ENCODE results near the gene KDM4C.
"Not testable (repeated sequence)": the region's sequence is repeated elsewhere in the genome, so short reads cannot be mapped to it uniquely, and the experiment has no call there.

Gene KDM4C

DNA sequence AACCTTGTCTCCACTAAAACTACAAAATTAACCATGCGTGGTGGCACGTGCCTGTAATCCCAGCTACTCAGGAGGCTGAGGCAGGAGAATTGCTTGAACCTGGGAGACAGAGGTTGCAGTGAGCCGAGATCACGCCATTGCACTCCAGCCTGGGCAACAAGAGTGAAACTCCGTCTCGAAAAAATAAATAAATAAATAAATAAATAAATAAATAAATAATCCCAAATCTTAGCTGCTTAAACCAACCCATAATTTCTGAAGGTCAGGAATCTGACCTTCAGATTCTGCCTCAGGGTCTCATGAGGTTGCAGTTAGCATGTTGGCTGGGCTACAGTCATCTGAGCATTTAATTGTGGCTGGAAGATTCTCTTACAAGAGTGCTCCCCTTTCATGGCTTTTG, 48.5 kb downstream of the KDM4C start:
- not testable (repeated sequence) for DNase-seq (ENCODE audit: low read depth in 2 of 2)

DNA sequence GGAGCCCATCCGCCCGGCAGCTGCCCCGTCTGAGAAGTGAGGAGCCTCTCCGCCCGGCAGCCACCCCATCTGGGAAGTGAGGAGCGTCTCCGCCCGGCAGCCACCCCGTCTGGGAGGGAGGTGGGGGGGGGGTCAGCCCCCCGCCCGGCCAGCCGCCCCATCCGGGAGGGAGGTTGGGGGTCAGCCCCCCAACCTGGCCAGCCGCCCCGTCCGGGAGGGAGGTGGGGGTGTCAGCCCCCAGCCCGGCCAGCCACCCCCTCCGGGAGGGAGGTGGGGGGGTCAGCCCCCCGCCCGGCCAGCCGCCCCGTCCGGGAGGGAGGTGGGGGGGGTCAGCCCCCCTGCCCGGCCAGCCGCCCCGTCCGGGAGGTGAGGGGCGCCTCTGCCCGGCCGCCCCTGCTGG, 49.9 kb downstream of the KDM4C start:
- DNase-seq (ENCODE audit: low read depth in 2 of 2): not testable (repeated sequence)

DNA sequence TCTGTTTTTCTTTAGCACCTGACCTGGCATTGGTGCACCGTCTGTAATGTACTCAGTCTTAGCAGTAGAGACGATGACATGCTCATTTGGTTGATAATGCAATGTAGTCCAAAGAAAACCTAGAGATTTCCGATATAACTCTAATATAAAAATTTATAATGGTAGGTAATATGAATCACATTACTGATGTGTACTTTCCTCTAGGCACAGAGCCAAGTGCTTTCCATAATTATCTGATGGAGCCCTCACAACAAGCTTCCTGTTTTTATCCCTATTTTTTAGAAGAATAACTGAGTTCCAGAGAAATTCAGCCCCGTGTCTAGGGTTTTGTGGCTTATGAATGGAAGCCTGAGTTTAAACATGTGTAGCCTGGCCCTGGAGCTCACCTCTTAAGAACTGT, 53.7 kb downstream of the KDM4C start:
- no peak for DNase-seq (ENCODE audit: low read depth in 2 of 2)

DNA sequence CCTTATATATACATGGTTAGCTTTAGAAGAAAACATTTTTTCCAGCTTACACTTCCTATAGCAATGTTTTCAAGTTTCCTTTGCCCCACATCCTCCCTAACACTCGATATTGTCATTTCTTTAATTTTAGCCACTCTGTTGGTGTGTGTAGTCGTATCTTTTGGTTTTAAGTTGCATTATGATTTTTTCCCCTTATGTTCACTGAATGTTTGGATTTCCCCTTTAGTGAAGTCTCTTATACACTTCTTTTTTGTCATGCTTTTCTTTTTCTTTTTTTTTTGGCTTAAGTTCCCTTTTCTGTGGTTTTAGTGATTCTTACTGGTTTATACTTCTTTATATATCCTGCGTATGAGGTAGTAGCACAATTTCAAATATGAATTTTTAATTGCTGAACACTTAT, 58.8 kb downstream of the KDM4C start:
- no peak for DNase-seq (ENCODE audit: low read depth in 2 of 2)

DNA sequence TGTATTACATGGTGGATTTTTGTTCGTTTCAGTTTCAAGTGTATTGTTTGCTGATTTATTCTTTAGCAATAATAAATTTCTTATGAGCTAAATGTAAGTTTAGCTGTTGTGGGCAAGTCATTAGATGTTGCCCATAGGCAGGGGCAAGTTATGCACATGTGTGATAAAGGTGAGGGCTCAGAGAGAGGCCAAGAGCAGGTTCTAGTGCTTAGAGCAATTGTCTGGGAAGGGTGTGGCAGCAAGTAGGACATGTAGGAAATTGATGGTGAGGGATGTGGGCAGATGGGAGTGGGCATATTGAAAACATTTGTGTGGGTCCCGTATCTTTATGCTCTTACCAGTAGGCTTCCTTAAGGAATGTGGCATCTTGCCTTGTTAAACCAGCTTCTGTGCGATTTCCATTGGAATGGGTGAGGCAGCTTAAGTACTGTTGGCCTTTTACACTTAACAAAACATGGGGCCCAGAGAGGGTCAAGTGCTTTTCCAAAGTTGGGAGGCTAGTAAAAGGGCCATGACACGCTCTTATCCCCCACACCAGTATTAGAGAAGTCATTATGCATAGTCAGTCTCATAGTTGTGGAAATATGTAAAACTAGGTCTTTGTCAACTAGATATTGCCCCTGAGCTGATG, 60.6 kb downstream of the KDM4C start:
- DNase-seq (ENCODE audit: low read depth in 2 of 2): no peak

DNA sequence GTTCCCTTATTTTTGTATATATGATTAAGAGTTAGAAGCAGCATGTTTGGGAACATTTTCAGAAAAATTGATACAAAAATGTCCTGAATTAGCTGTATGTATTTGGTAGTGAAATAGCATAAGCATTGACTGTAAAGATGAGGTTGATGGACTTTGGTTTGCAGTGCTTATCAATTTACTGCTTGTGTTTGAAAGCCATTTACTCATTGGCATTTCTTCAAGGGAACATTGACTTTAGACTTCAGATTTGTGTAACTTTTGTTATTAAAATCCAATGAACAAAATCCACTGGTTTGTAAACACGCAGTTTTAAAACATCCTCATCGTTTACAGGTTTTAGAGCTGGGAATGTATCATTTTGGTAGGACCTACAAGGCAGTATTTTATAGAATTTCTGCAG, 61.3 kb downstream of the KDM4C start:
- DNase-seq (ENCODE audit: low read depth in 2 of 2): no peak

DNA sequence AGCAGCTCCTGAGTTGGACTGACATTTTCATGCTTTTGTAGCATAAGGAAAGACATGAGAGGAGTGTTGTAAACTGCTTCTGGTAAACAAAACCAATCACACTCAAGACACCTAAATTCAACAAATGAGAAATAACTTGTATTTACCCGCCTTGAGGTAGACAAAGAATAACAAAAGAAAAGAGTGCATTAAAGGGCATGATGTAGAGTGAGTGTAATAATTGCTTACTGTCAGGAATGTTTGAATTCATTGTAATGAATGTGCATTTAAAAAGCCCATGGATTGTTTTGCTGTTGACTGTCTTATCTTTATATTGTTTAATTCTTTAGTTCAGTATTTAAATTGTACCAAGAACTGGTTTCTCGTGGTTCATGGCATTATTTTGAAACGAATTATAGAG, 61.8 kb downstream of the KDM4C start:
- DNase-seq (ENCODE audit: low read depth in 2 of 2): no peak

DNA sequence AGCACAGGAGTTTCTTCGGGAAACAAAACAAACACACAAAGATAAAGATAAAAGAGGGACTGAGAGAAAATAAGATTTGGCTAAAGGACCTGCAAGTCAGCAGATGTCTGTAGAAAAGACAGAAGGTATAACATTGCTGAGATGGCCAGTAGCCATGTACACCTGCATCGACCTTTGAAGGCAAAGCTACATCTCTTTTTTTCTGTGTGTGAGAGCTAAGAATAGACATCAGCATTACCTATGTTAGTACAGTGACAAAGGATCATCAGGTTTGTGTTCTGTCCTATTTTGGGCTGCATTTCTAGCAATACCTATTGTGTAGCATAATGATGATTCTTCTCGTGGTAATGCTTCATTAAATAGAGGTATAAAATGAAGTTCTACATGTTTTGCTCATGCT, 64.9 kb downstream of the KDM4C start:
- DNase-seq (ENCODE audit: low read depth in 2 of 2): no peak

DNA sequence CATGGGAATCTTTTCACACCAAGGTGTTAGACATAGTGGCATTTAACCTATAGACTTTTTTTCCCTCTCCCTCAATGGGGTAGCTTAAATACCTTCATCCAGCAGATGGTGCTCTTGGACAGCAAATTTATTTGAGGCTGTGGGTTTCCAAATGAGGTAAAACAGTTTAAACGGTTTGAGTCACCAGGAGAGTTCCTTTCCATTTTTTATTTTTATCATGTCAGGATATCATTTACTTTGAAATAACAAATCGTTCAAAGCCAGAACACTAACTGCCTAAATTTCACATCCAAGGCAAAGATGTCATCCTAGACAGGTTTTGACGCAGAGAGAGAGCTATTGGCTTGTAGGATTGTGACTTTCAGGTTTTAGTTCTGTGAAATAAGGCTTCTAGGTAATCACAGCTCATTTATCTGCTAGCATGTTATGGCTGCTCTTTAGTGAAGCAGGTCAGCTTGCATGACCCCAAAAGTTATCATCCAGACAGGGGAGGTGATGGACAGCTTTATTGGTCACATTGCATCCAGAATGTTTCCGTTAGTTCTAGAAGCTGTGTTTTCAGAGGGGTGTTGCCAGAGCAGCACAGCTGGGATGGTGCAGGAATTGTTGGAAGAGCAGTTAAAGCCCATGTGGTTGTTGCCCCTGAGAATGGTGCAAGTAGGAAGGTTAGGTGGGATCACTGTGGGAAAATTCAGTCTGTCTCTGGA, 69.8 kb downstream of the KDM4C start:
- no peak for DNase-seq (ENCODE audit: low read depth in 2 of 2)

DNA sequence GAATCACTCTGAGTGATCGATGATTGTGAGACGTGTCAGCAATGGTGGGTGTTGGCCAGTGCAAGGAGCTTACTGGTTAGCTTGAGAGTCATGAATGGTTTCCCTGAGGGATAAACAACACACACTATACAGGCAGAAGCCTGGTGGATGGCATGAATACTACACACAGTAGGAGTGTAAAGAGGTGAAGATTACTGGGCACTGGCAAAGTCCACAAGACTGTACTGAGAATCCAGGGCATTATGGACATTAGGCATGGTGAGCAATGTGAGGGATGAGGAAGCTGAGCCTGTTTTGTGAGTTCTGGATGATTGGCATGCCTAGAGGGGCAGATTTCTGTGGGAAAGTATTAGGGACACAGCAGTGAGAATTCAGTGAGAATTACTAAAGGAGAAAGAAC, 71.3 kb downstream of the KDM4C start:
- no peak for DNase-seq (ENCODE audit: low read depth in 2 of 2)

DNA sequence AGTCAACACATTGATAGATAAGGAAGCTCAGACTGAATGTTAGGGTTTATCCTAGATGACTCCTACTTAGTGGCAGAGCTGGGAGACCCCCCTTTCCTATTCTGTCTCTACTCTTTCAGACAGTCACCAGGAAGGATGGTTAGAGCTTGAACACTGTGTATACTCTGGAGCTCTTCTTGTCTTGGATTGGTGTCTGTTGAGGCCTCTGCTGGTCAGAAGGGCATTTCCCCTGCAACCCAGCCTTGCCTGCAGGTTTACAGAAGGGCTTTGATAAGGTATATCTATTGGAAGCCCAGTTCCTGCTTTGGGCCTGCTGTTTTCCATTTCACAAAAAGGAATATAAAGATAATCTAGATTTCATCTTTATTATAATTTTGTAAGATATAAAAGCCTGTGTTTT, 71.8 kb downstream of the KDM4C start:
- DNase-seq (ENCODE audit: low read depth in 2 of 2): no peak

DNA sequence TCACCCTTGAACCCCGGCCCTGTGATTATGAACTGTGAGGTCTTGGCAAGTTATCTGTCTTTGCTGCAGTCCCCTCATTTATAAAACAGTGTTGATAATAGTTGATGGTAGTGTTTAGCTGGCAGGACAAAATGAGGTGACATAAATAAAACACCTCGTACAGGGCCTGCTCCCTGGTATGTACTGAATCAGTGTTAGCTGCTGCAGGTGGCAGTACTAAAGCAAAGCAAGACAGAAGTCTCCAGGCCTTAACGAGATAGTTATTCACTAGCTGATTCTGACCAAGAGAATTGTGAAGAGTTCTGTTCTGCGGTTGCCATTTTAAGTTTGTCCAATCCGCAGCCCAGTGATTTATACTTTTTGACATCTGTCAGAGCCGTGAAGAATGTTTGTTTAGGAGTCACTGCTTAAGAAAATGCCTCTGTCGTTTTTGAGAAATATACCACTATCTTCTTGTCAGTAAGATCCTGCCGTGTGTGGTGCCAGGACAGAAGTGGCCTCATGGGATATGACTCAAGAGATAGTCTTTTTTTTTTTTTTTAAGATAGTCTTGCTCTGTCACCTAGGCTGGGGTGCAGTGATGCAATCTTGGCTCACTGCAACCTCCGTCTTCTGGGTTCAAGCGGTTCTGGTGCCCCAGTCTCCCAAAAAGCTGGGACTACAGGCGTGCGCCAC, 75.9 kb downstream of the KDM4C start:
- no peak for DNase-seq (ENCODE audit: low read depth in 2 of 2)

DNA sequence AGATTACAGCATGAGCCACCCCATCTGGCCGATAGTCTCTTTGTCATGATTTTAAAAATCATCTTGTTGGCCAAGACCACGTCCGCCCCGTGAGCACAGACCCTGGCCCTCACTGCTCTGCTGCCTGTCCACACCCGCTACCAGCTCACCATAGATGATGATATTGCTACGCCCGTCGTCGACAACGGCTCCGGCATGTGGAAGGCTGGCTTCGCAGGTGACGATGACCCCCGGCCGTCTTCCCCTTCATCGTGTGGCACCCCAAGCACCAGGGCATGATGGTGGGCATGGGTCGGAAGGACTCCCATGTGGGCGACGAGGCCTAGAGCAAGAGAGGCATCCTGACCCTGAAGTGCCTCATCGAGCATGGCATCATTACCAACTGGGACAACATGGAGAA, 76.5 kb downstream of the KDM4C start:
- DNase-seq (ENCODE audit: low read depth in 2 of 2): no peak

DNA sequence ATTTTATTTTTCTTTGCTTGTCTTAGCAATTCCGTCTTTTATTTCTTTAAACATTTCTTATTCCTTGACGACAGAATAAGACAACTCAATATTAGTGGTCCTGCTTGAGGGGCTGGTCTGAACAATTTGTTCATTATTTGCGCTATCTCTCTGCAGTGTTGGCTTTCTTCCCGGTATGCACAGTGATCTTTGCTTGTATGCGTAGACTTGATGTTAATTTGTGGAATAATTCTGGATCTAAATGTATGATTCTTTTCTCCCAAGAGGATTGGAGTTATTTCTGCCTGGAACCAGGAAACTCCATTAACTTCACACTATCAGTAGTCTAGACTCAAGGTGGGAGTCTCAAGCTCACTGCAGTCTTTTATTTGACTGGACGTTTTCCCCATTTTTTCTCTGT, 80.4 kb downstream of the KDM4C start:
- DNase-seq (ENCODE audit: low read depth in 2 of 2): no peak

DNA sequence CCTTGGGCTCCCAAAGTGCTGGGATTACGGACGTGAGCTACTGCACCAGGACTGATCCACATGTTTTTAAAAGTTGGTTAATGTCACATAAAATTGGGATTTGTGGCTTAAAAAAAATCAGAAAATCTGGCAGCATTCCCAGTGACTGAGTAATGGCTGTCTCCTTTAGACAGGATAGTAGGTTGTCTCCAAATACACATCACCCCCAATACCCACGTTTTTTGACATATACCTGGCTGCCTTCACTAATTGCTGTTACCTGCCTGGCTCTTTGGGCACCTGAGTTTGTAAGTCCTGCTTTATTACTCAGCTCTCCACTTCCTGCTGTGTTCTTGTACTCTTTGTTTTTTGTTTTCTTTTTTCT, 84.8 kb downstream of the KDM4C start:
- DNase-seq (ENCODE audit: low read depth in 2 of 2): no peak

DNA sequence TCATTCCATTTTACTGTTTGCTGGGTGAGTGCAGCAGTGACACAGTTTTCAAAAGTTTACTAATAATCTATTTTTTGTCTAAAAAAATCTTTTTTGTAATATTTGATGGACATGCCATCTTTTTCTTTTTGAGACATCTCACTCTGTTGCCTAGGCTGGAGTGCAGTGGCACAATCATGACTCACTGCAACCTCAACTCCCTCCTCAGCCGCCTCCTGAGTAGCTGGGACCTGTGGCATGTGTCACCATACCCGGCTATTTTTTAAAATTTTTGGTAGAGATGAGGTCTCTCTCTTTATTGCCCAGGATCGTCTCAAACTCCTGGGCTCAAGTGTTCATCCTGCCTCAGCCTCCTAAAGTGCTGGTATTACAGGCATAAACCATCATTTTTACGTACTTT, 86.0 kb downstream of the KDM4C start:
- DNase-seq (ENCODE audit: low read depth in 2 of 2): no peak

DNA sequence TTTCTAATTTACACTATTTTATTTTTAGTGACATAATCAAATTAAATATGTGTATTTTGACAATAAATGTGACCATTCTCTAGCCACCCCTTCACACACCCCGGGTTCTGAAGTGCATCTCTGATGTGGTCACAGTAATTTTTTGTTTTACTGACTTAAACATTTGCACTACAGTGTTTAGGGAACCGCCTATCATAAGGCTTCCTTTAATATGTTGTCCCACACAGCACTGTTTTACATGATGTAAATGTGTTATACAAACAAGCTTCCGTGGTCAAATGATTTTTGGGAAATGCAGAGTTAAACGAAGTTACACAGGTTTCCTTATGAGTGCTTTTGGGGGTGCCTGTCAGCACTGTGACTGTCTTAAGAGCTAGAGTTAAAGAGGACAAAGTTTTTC, 86.5 kb downstream of the KDM4C start:
- no peak for DNase-seq (ENCODE audit: low read depth in 2 of 2)

DNA sequence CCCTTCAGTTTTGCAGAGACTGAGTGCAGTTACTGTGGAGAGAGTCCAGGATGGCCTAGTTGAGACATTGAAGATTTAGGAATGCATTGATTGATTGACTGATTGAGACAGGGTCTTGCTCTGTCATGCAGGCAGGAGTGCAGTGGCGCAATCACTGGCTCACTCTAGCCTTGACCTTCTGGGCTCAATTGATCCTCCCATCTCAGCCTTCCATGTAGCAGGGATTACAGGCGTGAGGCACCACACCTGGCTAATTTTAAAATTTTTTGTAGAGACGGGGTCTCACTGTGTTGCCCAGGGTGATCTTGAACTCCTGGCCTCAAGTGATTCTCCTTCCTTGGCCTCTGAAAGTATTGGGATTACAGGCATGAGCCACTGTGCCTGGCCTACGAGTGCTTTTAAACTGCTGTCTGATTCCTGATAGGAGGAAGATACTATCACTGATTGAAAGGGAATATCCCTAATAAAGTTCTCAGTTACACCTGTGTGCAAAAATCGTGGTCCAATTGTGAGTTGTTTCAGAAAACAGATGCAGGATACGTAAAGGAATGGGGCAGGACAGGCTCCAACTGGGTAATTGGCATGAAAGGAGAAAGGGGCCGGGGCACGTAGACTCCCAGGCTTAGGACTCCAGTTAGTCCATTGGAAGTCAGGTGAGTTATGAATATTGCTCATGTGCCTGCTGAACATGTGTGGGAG, 87.5 kb downstream of the KDM4C start:
- DNase-seq (ENCODE audit: low read depth in 2 of 2): no peak

DNA sequence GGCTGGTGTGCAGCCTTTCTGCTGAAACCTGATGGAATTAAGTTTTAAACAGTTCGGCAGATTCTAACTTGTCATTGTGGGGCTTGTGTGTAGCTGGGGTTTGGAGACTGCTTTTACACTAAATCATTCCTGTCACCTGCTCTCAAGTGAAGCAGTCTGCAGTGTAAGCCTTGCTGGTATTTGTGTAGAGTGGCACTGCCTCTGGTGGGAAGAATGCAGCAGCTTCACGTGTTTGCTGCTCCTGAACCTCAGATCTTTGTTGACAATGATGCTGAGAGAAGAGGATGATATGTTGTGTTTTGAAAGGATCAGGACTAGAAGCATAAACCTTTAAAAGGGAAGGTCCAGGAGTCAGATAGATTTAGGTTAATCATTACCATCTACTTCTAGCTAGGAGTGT, 88.1 kb downstream of the KDM4C start:
- DNase-seq (ENCODE audit: low read depth in 2 of 2): no peak

DNA sequence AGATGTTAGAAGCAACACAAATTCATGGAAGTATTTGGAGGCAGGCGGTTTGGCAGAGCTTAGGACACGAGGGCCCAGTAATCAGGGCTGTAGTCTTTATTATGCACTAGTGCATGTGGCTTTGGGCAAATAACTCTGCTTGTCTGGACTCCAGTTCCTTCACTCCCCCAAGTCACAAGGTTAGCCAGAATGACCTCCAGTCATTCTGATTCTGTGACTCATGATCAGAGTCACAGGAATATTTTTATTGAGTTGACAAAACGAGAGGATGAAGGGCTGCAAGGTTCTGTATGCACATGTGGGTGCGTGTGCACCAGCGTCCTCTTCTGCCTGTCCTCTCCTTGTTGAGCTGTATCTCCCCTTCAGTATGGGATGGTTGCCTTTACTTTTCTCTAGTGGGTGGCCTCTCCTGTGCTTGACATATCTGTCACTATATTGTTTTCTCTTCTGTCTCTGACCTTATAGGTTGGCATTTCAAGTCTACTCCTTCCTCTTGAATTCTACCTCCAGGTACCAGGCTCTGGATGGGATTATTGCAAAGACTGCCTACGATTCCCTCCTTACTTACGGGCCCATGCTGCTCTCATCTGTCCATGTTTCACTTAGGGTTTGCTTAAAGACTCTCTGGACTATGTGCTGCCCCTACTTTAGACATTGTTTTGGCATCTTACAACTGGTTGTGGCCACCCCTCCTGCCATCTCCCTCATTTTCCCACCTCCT, 94.6 kb downstream of the KDM4C start:
- no peak for DNase-seq (ENCODE audit: low read depth in 2 of 2)

DNA sequence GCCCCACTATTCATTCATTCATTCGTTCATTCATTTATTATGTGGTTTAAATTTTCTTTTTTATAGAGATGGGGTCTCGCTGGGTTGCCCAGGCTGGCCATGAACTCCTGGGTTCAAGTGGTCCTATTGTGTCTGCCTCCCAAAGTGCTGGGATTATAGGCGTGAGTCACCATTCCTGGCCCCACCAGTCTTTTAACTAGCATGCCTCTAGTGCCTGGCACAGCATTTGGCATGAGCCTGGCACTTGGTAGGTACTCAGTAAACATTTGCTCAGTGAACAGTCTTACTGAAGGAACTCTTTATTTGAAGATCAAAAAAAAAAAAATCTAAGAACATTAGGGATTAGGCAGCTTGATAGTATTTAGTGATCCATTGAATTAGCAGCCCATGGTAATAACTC, 98.1 kb downstream of the KDM4C start:
- DNase-seq (ENCODE audit: low read depth in 2 of 2): no peak

DNA sequence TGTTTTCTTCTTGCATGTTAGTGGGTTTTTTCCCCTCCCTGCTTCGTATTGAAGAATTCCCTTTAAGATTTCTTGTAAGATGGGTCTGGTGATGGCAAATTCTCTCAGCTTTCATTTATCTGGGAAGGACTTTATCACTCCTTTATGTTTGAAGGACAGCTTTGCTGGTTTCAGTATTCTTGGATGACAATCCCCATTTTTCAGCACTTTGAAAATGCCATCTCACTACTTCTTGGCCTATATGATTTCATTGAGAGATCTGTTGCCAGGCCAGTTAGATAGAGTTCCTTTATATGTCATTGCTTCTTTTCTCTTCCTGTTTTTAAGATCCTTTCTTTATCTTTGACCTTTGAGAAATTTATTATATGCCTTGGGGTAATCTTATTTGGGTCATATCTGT, 106.3 kb downstream of the KDM4C start:
- DNase-seq (ENCODE audit: low read depth in 2 of 2): no peak

Data from stimulated activated CD8-positive, alpha-beta memory T cell treated with anti-CD3 and anti-CD28 coated beads, Interleukin-7, amount 100 ng/mL, for 1 hour (primary cell).